BJ (cell line): Measurements from ENCODE around the gene SLC29A2. TPM values are rescaled to one million over a fixed set of nuclear protein-coding genes. Genes with fewer than 3 reads are reported as not detected.
A peak's percentile ranks its signal among the peaks of the same experiment; 100 is the strongest.

ENCODE experiments used
- CTCF ChIA-PET: fragments of 350-600 bp; formaldehyde crosslinking; extraction: SDS; loops from one replicate; lab custom pipeline; 2021; ENCODE audit warnings: antibody characterized with exemption, inconsistent platforms; lab: Yijun Ruan, JAX
- POLR2A ChIA-PET: fragments of 300-600 bp; sonication (Branson Sonifier 250); formaldehyde crosslinking; extraction: SDS; loops from one replicate; lab custom pipeline; 2021; ENCODE audit warnings: antibody characterized with exemption; lab: Charles Lee
- DNase-seq: peaks from one replicate; pipeline ENCODE4 v3.0.0-alpha.2; 2011; ENCODE audit warnings: low read depth
- H3K27me3 ChIP-seq: 2 replicates; pipeline ENCODE4 v1.6.0; 2011; ENCODE audit warnings: low read length; ENCODE audit not compliant: control insufficient read depth, insufficient read depth
- H3K36me3 ChIP-seq: 2 replicates; pipeline ENCODE4 v1.5.1; 2011; ENCODE audit warnings: low read length; ENCODE audit not compliant: control insufficient read depth, insufficient read depth
- H3K4me3 ChIP-seq: 2 replicates; pipeline ENCODE4 v1.5.1; 2011; ENCODE audit warnings: low read depth, mild to moderate bottlenecking, control low read depth, low read length
- CTCF ChIP-seq: IDR thresholded peaks from 2 replicates; pipeline ENCODE4 v1.5.1; 2011; ENCODE audit warnings: low read depth, mild to moderate bottlenecking, control low read depth, inconsistent platforms, low read length, moderate library complexity; ENCODE audit not compliant: insufficient read depth
- polyA plus RNA-seq: library from polyadenylated mRNA; depleted of rRNA; stranded (reverse); fragments of >200 nt; gene quantifications from 2 replicates; pipeline ENCODE4 v1.2.3, GENCODE V29; 2011

SLC29A2 gene
- polyA plus RNA-seq, 1 experiment, result 0.48 TPM

DNA sequence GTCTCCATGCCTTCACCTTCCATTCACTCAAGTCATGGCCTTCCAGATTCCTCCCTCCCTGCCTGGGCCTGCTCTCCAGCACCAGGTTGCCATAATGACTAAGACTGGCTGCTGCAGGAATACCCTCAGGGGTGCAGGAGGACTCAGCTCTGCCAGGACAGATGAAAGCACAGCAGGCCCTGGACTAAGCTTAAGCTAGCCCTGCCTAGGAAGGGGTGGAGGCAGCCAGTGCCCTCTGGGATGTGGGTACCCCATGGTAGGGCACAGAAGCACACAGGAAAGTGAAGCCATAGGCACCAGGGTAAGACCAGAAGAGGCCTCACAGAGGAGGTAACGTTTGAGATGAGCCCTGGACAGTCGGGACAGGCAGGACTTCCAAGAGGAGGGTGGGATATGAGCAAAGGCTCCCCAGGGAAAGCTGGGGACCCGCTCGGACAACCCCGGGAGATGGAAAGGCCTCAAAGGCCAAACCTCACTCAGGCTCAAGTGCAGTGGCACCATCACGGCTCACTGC is 32.3 kb downstream of the SLC29A2 start:
- ChIA-PET POLR2A (no interaction called here), CTCF (interaction anchor here (1.1 to 9.2 kb wide), 3 partner anchors 28 to 54 kb away, joined by 3 to 81 read pairs (median 6); no protein-coding TSS in a partner anchor)
- no peak for TF ChIP-seq CTCF
- Histone ChIP-seq H3K27me3 (no peaks in the 10 kb centered on the region), H3K4me3 (no peak overlapping the region), H3K36me3 (peaks cover 26% of the 10 kb centered on the region)
- DNase-seq, result no peak

DNA sequence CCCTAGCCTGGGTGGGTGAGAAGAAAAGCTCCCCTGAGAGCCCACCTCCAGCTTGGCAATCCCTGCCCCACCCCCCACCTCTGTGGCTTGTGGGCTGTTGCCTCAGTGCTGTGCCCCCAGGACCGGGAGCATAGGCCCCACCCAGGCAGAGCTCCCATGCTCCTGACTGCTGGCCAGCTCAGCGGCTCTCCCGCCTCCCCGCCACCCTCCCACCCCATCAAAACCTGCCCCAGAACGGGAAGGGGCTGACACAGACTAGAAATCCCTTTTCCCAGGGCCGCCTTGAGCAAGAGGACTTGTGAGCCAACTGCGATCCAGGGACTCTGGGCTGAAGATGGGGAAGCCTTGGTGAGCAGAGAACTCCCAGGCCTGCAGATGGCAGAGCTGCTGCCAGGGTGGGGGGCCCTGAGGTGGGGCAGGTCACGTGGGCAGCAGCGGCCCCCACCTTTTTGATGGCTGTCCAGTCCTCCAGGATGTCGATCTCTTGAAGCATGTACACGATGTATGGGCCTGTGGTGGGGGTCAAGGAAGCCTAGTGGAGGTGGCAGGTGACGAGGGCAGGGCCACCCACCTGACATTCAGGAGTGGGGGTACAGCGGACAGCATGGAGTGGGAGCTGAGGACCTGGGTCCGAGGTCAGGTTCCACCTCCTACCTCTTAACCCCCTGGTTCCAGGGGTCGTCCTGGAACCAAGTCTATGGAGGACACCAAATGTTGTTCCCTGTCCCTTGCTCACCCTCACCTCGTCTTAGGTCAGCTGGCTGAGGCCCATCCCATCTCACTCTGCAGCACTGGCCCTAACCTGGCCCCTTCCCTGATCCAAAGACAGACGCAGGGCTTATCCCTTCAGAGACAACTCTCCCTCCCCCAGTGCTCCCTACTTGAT is 33.0 kb downstream of the SLC29A2 start:
- no peak overlapping the region for H3K4me3 ChIP-seq
- DNase-seq, result no peak
- CTCF ChIA-PET, result interaction anchor here (0.9 to 9.2 kb wide), 7 partner anchors 12 to 71 kb away, joined by 3 to 81 read pairs (median 3); partner anchors contain the start of gene YIF1A
- POLR2A ChIA-PET, result no interaction called here
- no peaks in the 10 kb centered on the region for H3K27me3 ChIP-seq
- H3K36me3 ChIP-seq, result peaks cover 30% of the 10 kb centered on the region
- TF ChIP-seq CTCF, result no peak

- ChIA-PET CTCF (interaction anchor here (0.9 to 9.2 kb wide), 8 partner anchors 10 to 72 kb away, joined by 3 to 201 read pairs (median 4); partner anchors contain the start of gene YIF1A), POLR2A (interaction anchor here (0.5 kb wide), 1 partner anchor 20 kb away, joined by 9 read pairs; the partner anchor contains the start of gene CD248)
- H3K36me3 ChIP-seq, result peaks cover 40% of the 10 kb centered on the region
- no peak for DNase-seq
- H3K27me3 ChIP-seq, result no peaks in the 10 kb centered on the region
- no peak overlapping the region for H3K4me3 ChIP-seq
- TF ChIP-seq CTCF, result no peak
Observed at GRCh38 chr11:66337103-66337899, 34.3 kb downstream of the SLC29A2 start.

DNA sequence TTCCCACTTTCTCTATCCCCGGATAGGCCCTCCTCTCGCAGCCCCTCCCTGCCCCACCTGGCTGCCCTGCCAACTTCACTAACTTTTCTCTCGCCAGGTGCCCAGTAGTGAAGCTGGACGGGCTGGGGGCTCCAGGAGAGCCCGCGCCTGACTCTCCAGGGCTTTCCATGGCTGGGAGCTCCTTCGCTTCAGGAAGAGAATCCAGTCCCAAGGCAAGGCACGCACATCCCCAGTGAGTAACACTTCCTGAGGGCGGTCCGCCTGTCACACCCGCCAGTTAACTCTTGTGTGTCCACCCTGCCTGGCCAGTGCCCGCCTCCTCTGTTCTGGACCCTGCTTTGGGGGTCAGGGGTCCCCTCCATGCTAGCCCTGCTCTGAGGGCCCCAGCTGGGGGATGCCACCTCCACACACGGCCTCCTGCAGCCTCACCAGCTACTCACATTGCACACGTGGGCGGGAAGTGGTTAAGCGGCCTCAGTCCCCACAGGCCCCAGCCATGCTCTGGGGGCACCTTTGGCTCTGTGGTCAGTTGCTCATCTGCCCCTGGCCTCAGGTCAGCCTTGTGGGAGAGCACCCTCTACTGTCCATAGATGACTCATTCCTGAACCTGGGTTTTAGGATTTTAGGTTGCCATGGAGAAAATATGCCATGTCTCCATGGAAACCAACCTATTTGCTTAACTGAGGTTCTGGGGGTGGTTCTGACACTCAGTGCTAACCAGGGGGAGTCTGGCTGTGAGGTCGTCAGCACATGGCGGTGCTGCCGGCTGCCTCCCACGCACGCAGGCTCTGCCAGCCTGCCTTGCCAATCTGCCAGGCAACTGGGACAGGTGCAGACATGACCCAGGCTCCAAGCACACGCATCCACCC is 35.1 kb downstream of the SLC29A2 start, which contains the start of gene RIN1:
TSS of gene RIN1 (minus strand) at position 201 of the 869 bp plus-strand sequence. CDS start at position 169, 32 bp downstream.
- peaks cover 40% of the 10 kb centered on the region for H3K36me3 ChIP-seq
- peak within 1 kb of the TSS; percentile 78 for H3K4me3 ChIP-seq
- ChIA-PET POLR2A (interaction anchor here (0.7 to 2.9 kb wide), 3 partner anchors 20 to 23 kb away, joined by 3 to 34 read pairs (median 3); partner anchors contain the start of gene CD248), CTCF (interaction anchor here (0.9 to 8.7 kb wide), 15 partner anchors 9 to 82 kb away, joined by 3 to 201 read pairs (median 5); partner anchors contain the start of genes BRMS1, CD248 and YIF1A)
- no peaks in the 10 kb centered on the region for H3K27me3 ChIP-seq
- peak; percentile 39 for TF ChIP-seq CTCF
- DNase-seq, result peak; percentile 93
